NOMO-1 (cell line): Measurements from ENCODE around the gene MUC21.
"Not testable (repeated sequence)": the region's sequence is repeated elsewhere in the genome, so short reads cannot be mapped to it uniquely, and the experiment has no call there.

Source experiments
- DNase-seq, 2 experiments: peaks; one replicate each; lab custom pipeline; 2025; ENCODE audit not compliant: unreplicated experiment in 2 of 2; lab: John Stamatoyannopoulos, UW

Gene MUC21

GRCh38 chr6:31005249-31006020 lies 21.9 kb downstream of the MUC21 start:
- DNase-seq = peak; percentile 19 to 48

- no peak for DNase-seq
These were observed 24.2 kb downstream of the MUC21 start for GRCh38 chr6:31007694-31008093.

- DNase-seq = no peak
These were observed 24.6 kb downstream of the MUC21 start for GRCh38 chr6:31008165-31008564.

GRCh38 chr6:31009731-31010130 lies 26.2 kb downstream of the MUC21 start:
- no peak for DNase-seq

DNA sequence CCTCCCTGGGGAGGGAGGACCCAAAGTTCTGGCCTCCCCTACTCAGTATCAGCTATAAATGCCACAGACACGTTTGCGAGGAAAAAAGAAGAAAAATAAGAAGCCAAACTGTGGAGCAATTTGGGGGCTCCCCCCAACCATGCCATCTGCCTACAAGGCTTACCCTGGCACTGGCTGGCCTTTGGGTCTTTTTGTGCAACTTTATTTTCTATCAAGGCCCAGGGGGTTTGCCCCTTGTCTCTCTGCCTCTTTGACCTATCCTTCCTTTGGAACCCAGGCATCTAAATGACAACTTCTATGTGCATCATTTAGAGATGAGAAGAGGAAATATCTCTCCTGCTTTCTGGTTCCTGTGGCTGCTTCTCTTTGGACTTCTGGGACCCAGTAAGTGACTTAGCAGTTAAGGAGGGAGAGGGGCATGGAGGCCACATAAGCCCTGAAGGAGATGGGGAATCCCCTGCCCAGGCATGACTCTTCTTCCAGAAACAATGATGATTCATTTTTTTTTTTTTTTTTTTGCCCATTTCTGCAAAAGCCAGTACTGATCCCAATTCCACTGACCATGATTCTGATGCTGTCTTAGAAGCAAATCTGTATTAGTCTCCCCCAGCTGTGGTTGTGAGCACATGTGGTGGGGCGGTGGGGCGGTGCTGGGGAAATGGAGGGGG lies 27.0 kb downstream of the MUC21 start, which contains the start of gene MUC22:
Gene MUC22, plus strand, starts transcription at position 82 of the 668 bp plus-strand sequence. Its CDS starts 233 bp downstream, at position 315.
- DNase-seq = no peak

DNA sequence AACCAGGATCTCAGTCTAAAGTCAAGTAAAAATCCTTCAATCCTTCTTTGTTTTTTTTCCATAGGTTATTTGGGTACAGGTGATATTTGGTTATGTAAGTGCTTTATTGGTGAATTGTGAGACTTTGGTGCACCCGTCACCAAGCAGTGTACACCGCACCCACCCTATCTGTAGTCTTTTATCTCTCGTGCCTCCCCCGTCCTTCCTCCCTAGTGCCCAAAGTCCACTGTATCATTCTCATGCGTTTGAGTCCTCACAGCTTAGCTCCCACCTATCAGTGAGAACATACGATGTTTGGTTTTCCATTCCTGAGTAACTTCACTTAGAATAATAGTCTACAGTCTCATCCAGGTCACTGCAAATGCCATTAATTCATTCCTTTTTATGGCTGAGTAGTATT lies 27.6 kb downstream of the MUC21 start:
- no peak for DNase-seq

- DNase-seq = no peak
These were observed 33.3 kb downstream of the MUC21 start for GRCh38 chr6:31016659-31017299.

- not testable (repeated sequence) for DNase-seq
These were observed 33.9 kb downstream of the MUC21 start for GRCh38 chr6:31017436-31017835.

GRCh38 chr6:31020057-31020456 lies 36.5 kb downstream of the MUC21 start:
- DNase-seq = peak in 1 of 2 experiments; percentile 66

- not testable (repeated sequence) for DNase-seq
These were observed 37.2 kb downstream of the MUC21 start for GRCh38 chr6:31020631-31021255.

DNA sequence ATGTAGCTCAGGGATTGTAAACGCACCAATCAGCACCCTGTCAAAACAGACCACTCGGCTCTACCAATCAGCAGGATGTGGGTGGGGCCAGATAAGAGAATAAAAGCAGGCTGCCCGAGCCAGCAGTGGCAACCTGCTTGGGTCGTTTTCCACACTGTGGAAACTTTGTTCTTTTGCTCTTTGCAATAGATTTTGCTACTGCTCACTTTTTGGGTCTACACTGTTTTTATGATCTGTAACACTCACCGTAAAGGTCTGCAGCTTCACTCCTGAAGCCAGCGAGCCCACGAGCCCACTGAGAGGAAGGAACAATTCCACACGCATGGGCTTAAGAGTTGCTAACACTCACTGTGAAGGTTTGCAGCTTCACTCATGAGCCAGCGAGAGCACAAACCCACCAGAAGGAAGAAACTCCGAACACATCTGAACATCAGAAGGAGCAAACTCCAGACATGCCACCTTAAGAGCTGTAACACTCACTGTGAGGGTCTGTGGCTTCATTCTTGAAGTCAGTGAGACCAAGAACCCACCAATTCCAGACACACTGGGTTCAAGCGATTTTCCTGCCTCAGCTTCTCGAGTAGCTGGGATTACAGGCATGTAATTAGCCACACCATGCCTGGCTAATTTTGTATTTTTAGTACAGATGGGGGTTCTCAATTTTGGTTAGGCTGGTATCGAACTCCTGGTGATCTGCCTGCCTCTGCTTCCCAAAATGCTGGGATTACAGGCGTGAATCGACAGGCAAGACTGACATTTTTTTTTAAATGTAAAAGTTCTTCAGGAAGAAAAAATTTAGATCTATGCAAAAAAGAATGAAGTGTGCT lies 38.4 kb downstream of the MUC21 start:
- not testable (repeated sequence) for DNase-seq

GRCh38 chr6:31025595-31025994 lies 42.1 kb downstream of the MUC21 start:
- no peak for DNase-seq

DNA sequence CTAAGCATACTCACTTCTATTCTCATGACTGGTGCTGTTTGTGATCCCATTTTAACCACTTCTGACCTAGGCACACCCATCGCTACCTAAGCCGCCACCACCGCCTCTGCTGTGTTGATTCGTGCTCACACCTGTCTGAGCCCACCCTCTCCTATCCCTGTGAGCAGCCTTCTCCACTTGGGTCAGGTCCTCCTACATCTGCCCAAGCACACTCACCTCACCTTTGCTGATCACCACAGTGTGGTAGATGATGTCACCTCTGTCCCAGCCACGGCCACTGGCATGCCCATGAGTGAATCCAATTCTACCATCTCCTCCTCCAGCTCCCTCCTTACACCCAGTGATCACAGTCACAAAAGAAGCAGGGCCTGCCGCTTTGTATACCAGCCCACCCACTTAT lies 47.6 kb downstream of the MUC21 start:
- DNase-seq = no peak

GRCh38 chr6:31033075-31033474 lies 49.6 kb downstream of the MUC21 start:
- DNase-seq = no peak

- peak in 1 of 2 experiments; percentile 33 for DNase-seq
These were observed 52.5 kb downstream of the MUC21 start for GRCh38 chr6:31035862-31036497.

DNA sequence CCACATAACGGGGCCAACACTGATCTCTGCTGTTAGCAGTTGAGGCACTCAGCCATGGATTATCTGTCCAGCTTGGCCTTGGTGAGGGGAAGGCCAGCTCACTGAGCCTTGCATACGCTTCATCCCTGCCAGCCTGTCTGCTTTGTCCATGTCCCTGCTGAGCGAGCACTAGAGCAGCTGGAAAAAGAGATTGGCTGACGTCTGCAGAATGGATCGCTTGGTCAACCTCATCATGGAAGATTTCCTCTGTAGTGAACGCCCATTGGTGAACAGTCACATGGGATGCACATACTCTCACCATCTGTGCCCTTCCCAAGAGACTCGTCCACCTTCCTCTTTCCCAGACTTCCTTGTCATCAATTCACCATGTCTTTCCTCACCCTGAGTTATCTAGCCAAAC lies 53.7 kb downstream of the MUC21 start:
- no peak for DNase-seq

DNA sequence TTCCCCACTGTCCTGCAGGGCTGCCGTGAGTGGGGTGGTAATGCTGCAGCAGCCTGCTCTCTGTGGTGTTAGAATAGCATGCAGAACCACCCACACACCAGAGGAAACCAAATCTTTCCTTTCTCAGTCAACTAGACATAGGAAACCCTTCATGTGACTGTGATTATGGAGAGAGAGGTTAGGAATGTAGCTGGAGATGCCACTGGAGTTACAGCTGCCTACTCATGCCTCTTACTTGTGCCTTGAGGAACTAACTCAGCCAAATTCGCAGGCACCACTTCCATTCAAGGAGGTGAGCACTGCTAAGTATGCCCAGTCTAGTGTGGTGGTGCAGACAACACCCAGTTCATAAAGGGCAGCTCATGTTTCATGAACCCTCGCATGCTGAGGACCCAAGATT lies 54.2 kb downstream of the MUC21 start:
- DNase-seq = no peak

DNA sequence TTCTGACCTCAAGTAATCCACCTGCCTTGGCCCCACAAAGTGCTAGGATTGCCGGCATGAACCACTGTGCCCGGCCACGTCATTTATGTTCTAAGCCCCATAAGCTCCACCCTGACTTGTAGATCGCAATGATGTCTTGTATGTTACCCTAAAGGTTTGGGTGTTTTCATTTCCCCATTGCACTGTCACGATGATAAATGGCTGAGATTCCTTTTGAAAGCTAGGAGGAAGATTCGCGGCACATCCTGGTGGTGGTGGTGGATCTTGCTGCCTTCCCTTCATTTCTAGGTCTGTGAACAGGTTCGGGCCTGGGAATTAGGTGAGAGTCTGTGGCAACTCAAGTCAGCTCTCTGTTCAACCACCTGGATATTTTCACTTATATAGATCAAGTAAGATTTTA lies 55.0 kb downstream of the MUC21 start:
- DNase-seq = peak; percentile 16 to 45
